WTC11 (cell line): ENCODE results near the gene FMNL2. TPM values are rescaled to one million over a fixed set of nuclear protein-coding genes. Genes with fewer than 3 reads are reported as not detected.

Experiments used
- ATAC-seq: fragments of 200-7000 bp; cut with Tn5 transposase; 2 replicates; pipeline ENCODE4 v1.10.0; 2021; ENCODE audit warnings: mild to moderate bottlenecking, moderate library complexity
- CTCF ChIA-PET: fragments of 300-600 bp; sonication (Branson Sonifier 250); formaldehyde crosslinking; loops from one replicate; lab custom pipeline; 2021; ENCODE audit warnings: antibody characterized with exemption; lab: Charles Lee
- POLR2A ChIA-PET: fragments of 350-600 bp; sonication (Branson Sonifier 250); formaldehyde crosslinking; loops from one replicate; lab custom pipeline; 2021; ENCODE audit warnings: antibody characterized with exemption; lab: Charles Lee
- DNase-seq: peaks from one replicate; pipeline ENCODE4 v3.0.0; 2021; ENCODE audit warnings: low spot score
- H3K27ac Mint-ChIP-seq: 2 replicates; pipeline ENCODE4 v1.8.0; 2021; ENCODE audit warnings: mixed read lengths
- H3K27me3 Mint-ChIP-seq: 2 replicates; pipeline ENCODE4 v1.8.0; 2021; ENCODE audit warnings: low read depth, mild to moderate bottlenecking, moderate library complexity, mixed read lengths
- H3K36me3 Mint-ChIP-seq: 2 replicates; pipeline ENCODE4 v1.8.0; 2021; ENCODE audit warnings: mixed read lengths
- H3K4me1 Mint-ChIP-seq: 2 replicates; pipeline ENCODE4 v1.8.0; 2022; ENCODE audit warnings: mixed read lengths
- H3K4me3 Mint-ChIP-seq: 2 replicates; pipeline ENCODE4 v1.8.0; 2021; ENCODE audit warnings: mild to moderate bottlenecking, moderate library complexity, mixed read lengths
- H3K9me3 Mint-ChIP-seq: 2 replicates; pipeline ENCODE4 v1.8.0; 2021; ENCODE audit warnings: mixed read lengths
- ATF1 ChIP-seq: sonication (generic); formaldehyde crosslinking; IDR thresholded peaks from 2 replicates; pipeline ENCODE4 v1.8.1; 2023; ENCODE audit warnings: mild to moderate bottlenecking, moderate library complexity, missing genetic modification reagents
- ATF3 ChIP-seq: sonication (generic); formaldehyde crosslinking; conservative IDR thresholded peaks from 2 replicates; pipeline ENCODE4 v1.8.1; 2022; ENCODE audit warnings: mild to moderate bottlenecking, missing genetic modification reagents
- E2F5 ChIP-seq: sonication (generic); formaldehyde crosslinking; IDR thresholded peaks from 2 replicates; pipeline ENCODE4 v1.8.1; 2022; ENCODE audit warnings: mild to moderate bottlenecking, moderate library complexity, missing genetic modification reagents
- EMX1 ChIP-seq: fragments of 250-450 bp; sonication (Bioruptor Pico); IDR thresholded peaks from 2 replicates; pipeline ENCODE4 v1.8.0; 2021; ENCODE audit warnings: mild to moderate bottlenecking
- FOXK1 ChIP-seq: sonication (generic); formaldehyde crosslinking; IDR thresholded peaks from 2 replicates; pipeline ENCODE4 v1.8.0; 2022; ENCODE audit warnings: mild to moderate bottlenecking, moderate library complexity, missing genetic modification reagents
- JUN ChIP-seq: sonication (generic); formaldehyde crosslinking; IDR thresholded peaks from 2 replicates; pipeline ENCODE4 v1.8.0; 2023; ENCODE audit warnings: mild to moderate bottlenecking, missing genetic modification reagents
- NFE2L1 ChIP-seq: sonication (generic); formaldehyde crosslinking; IDR thresholded peaks from 2 replicates; pipeline ENCODE4 v1.8.1; 2023; ENCODE audit warnings: missing genetic modification reagents
- NR1H2 ChIP-seq: sonication (generic); formaldehyde crosslinking; IDR thresholded peaks from 2 replicates; pipeline ENCODE4 v1.9.0; 2021; ENCODE audit warnings: mild to moderate bottlenecking, moderate library complexity, missing genetic modification reagents
- NR3C1 ChIP-seq: sonication (generic); formaldehyde crosslinking; conservative IDR thresholded peaks from 2 replicates; pipeline ENCODE4 v1.8.1; 2023; ENCODE audit warnings: low read depth, mild to moderate bottlenecking, missing genetic modification reagents
- OVOL2 ChIP-seq: fragments of 250-450 bp; sonication (Bioruptor Pico); IDR thresholded peaks from 2 replicates; pipeline ENCODE4 v1.9.0; 2021; ENCODE audit warnings: mild to moderate bottlenecking, borderline replicate concordance
- ZNF138 ChIP-seq: sonication (generic); formaldehyde crosslinking; conservative IDR thresholded peaks from 2 replicates; pipeline ENCODE4 v1.8.1; 2022; ENCODE audit warnings: mild to moderate bottlenecking, moderate library complexity, missing genetic modification reagents
- ZNF219 ChIP-seq: sonication (generic); formaldehyde crosslinking; IDR thresholded peaks from 2 replicates; pipeline ENCODE4 v1.8.0; 2023; ENCODE audit warnings: missing genetic modification reagents, mild to moderate bottlenecking, borderline replicate concordance
- ZNF232 ChIP-seq: sonication (generic); formaldehyde crosslinking; IDR thresholded peaks from 2 replicates; pipeline ENCODE4 v1.8.0; 2022; ENCODE audit warnings: mild to moderate bottlenecking, missing genetic modification reagents
- ZNF317 ChIP-seq: sonication (generic); formaldehyde crosslinking; IDR thresholded peaks from 2 replicates; pipeline ENCODE4 v1.8.1; 2023; ENCODE audit warnings: low read depth, mild to moderate bottlenecking, moderate library complexity, missing genetic modification reagents, borderline replicate concordance
- ZNF532 ChIP-seq: fragments of 250-450 bp; sonication (Bioruptor Pico); IDR thresholded peaks from 2 replicates; pipeline ENCODE4 v1.9.0; 2021; ENCODE audit warnings: mild to moderate bottlenecking, borderline replicate concordance
- ZNF671 ChIP-seq: fragments of 250-450 bp; sonication (Bioruptor Pico); IDR thresholded peaks from 2 replicates; pipeline ENCODE4 v1.8.0; 2021; ENCODE audit warnings: mild to moderate bottlenecking
- total RNA-seq: library from RNA; stranded (reverse); gene quantifications from 3 replicates; pipeline ENCODE4 v1.2.3, GENCODE V29; 2021
- TF ChIP-seq, protein P1 (sequence below): sonication (generic); formaldehyde crosslinking; IDR thresholded peaks from 2 replicates; pipeline ENCODE4 v1.8.1; 2023; ENCODE audit warnings: mild to moderate bottlenecking, missing genetic modification reagents, moderate library complexity
- TF ChIP-seq, protein P2 (sequence below): sonication (generic); formaldehyde crosslinking; IDR thresholded peaks from 2 replicates; pipeline ENCODE4 v1.8.0; 2022; ENCODE audit warnings: mild to moderate bottlenecking, missing genetic modification reagents
- TF ChIP-seq, protein P3 (sequence below): sonication (generic); formaldehyde crosslinking; IDR thresholded peaks from 2 replicates; pipeline ENCODE4 v1.8.1; 2022; ENCODE audit warnings: missing genetic modification reagents, borderline replicate concordance
- TF ChIP-seq, protein P4 (sequence below): fragments of 250-450 bp; sonication (Bioruptor Pico); IDR thresholded peaks from 2 replicates; pipeline ENCODE4 v1.9.0; 2021; ENCODE audit warnings: mild to moderate bottlenecking

The FMNL2 gene
- total RNA-seq, 1 experiment from 2014 or later = 43.0 TPM

DNA sequence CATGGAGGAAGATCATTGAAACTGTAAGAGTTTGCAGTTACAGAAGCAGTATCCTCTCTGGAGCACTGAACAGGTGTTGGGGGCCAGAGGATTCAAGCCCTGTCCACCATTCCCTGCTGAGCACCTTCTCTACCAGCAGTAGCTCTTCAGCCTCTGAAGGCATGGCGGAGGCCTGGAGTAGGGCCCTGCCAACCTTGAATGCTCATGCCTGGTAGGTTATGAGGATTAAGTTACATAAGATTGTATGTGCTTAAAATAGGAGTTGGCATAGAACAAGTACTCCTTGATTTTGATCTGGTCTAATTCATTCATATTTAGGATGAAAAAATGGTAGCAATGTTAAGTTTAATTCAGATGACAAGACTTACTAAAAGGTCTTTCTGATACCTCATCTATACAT is 40.2 kb downstream of the FMNL2 start (continued):
- TF ChIP-seq E2F5 (CRISPR knock-in tag) = no peak

GRCh38 chr2:152376385-152376784 is 41.4 kb downstream of the FMNL2 start:
- DNase-seq (no peak), ATAC-seq (peak; percentile 31; the same call in 1 of the 2 replicates)
- Mint-ChIP-seq H3K27ac (no peak overlapping the region), H3K27me3 (no peaks in the 10 kb centered on the region), H3K9me3 (no peaks in the 10 kb centered on the region), H3K36me3 (no peaks in the 10 kb centered on the region), H3K4me1 (peaks cover 50% of the 10 kb centered on the region), H3K4me3 (no peak overlapping the region)
- ChIA-PET POLR2A (no interaction called here), CTCF (no interaction called here)
- TF ChIP-seq NR3C1 (CRISPR knock-in tag) (no peak), ZNF671 (no peak), FOXK1 (CRISPR knock-in tag) (no peak), ZNF317 (CRISPR knock-in tag) (no peak), ATF1 (no peak), ZNF219 (no peak), ZNF138 (CRISPR knock-in tag) (no peak), OVOL2 (CRISPR knock-in tag) (no peak), ZNF232 (CRISPR knock-in tag) (no peak)
- TF ChIP-seq, protein P1, sequence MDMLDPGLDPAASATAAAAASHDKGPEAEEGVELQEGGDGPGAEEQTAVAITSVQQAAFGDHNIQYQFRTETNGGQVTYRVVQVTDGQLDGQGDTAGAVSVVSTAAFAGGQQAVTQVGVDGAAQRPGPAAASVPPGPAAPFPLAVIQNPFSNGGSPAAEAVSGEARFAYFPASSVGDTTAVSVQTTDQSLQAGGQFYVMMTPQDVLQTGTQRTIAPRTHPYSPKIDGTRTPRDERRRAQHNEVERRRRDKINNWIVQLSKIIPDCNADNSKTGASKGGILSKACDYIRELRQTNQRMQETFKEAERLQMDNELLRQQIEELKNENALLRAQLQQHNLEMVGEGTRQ = no peak
- TF ChIP-seq, protein P2, sequence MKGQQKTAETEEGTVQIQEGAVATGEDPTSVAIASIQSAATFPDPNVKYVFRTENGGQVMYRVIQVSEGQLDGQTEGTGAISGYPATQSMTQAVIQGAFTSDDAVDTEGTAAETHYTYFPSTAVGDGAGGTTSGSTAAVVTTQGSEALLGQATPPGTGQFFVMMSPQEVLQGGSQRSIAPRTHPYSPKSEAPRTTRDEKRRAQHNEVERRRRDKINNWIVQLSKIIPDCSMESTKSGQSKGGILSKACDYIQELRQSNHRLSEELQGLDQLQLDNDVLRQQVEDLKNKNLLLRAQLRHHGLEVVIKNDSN (CRISPR knock-in tag) = no peak
- TF ChIP-seq, protein P3, sequence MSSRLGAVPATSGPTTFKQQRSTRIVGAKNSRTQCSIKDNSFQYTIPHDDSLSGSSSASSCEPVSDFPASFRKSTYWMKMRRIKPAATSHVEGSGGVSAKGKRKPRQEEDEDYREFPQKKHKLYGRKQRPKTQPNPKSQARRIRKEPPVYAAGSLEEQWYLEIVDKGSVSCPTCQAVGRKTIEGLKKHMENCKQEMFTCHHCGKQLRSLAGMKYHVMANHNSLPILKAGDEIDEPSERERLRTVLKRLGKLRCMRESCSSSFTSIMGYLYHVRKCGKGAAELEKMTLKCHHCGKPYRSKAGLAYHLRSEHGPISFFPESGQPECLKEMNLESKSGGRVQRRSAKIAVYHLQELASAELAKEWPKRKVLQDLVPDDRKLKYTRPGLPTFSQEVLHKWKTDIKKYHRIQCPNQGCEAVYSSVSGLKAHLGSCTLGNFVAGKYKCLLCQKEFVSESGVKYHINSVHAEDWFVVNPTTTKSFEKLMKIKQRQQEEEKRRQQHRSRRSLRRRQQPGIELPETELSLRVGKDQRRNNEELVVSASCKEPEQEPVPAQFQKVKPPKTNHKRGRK (CRISPR knock-in tag) = no peak

- ChIA-PET CTCF (interaction anchor here (1.2 kb wide), 1 partner anchor 192 kb away, joined by 4 read pairs; no protein-coding TSS in a partner anchor), POLR2A (no interaction called here)
- DNase-seq (no peak), ATAC-seq (no peak)
- Mint-ChIP-seq H3K27ac (no peak overlapping the region), H3K4me3 (no peak overlapping the region), H3K4me1 (peaks cover 52% of the 10 kb centered on the region), H3K9me3 (no peaks in the 10 kb centered on the region), H3K36me3 (no peaks in the 10 kb centered on the region), H3K27me3 (no peaks in the 10 kb centered on the region)
- no peak for TF ChIP-seq ZNF532 (CRISPR knock-in tag)
- TF ChIP-seq ATF3 = no peak
- no peak for TF ChIP-seq NR1H2
- TF ChIP-seq, protein P4, sequence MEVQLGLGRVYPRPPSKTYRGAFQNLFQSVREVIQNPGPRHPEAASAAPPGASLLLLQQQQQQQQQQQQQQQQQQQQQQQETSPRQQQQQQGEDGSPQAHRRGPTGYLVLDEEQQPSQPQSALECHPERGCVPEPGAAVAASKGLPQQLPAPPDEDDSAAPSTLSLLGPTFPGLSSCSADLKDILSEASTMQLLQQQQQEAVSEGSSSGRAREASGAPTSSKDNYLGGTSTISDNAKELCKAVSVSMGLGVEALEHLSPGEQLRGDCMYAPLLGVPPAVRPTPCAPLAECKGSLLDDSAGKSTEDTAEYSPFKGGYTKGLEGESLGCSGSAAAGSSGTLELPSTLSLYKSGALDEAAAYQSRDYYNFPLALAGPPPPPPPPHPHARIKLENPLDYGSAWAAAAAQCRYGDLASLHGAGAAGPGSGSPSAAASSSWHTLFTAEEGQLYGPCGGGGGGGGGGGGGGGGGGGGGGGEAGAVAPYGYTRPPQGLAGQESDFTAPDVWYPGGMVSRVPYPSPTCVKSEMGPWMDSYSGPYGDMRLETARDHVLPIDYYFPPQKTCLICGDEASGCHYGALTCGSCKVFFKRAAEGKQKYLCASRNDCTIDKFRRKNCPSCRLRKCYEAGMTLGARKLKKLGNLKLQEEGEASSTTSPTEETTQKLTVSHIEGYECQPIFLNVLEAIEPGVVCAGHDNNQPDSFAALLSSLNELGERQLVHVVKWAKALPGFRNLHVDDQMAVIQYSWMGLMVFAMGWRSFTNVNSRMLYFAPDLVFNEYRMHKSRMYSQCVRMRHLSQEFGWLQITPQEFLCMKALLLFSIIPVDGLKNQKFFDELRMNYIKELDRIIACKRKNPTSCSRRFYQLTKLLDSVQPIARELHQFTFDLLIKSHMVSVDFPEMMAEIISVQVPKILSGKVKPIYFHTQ (CRISPR knock-in tag) = no peak
- TF ChIP-seq JUN (CRISPR knock-in tag) = no peak
- TF ChIP-seq NFE2L1 (CRISPR knock-in tag) = no peak
- no peak for TF ChIP-seq EMX1
These were observed 42.0 kb downstream of the FMNL2 start for GRCh38 chr2:152376968-152377367.
